SK-N-SH (cell line): Measurements from ENCODE around the gene FBXL12. TPM values are rescaled to one million over a fixed set of nuclear protein-coding genes. Genes with fewer than 3 reads are reported as not detected.
"Not testable (repeated sequence)": the region's sequence is repeated elsewhere in the genome, so short reads cannot be mapped to it uniquely, and the experiment has no call there.

Experiments
- CTCF ChIA-PET: fragments of 300-600, 350-600 bp; formaldehyde crosslinking; extraction: SDS; loops from one replicate; lab custom pipeline; 2021; lab: Yijun Ruan, JAX
- POLR2A ChIA-PET: fragments of 350-600 bp; sonication (Branson Sonifier 250); formaldehyde crosslinking; extraction: SDS; loops from one replicate; lab custom pipeline; 2020; ENCODE audit warnings: antibody characterized with exemption, inconsistent platforms; lab: Yijun Ruan, JAX
- DNase-seq: peaks from one replicate; pipeline ENCODE4 v3.0.0; 2012
- H2AFZ ChIP-seq: fragments of 200-600 bp; sonication (generic); 2 replicates; pipeline ENCODE4 v1.8.1; 2016; ENCODE audit warnings: antibody characterized with exemption, mild to moderate bottlenecking, low read depth
- H3F3A ChIP-seq: fragments of 200-600 bp; sonication (generic); replicated peaks from 2 replicates; pipeline ENCODE3; 2016; ENCODE audit warnings: antibody characterized with exemption, mild to moderate bottlenecking; ENCODE audit not compliant: insufficient read depth
- H3K27ac ChIP-seq, 2 experiments: fragments of 200-500 bp in 1 of 2; fragments of 200-600 bp in 1 of 2; sonication (Bioruptor generic) in 1 of 2; sonication (generic), shearing (Covaris generic) in 1 of 2; 2 replicates each; pipeline versions ENCODE4 v1.5.1 to v1.6.1; 2014 to 2016; ENCODE audit warnings: low read depth in 2 of 2, inconsistent platforms in 1 of 2, low read length in 1 of 2, mild to moderate bottlenecking in 1 of 2, mixed read lengths in 1 of 2
- H3K27me3 ChIP-seq: fragments of 200-600 bp; sonication (generic), shearing (Covaris generic); 2 replicates; pipeline ENCODE4 v1.6.1; 2016; ENCODE audit warnings: mixed run types; ENCODE audit not compliant: insufficient read depth
- H3K36me3 ChIP-seq, 2 experiments: fragments of 200-500 bp in 1 of 2; fragments of 200-600 bp in 1 of 2; sonication (Bioruptor generic) in 1 of 2; sonication (generic) in 1 of 2; replicated peaks in 1 of 2; 2 replicates each; pipeline versions ENCODE3 to v1.5.1; 2014 to 2016; ENCODE audit warnings: low read length in 1 of 2, mild to moderate bottlenecking in 1 of 2; ENCODE audit not compliant: insufficient read depth in 2 of 2, control insufficient read depth in 1 of 2
- H3K4me1 ChIP-seq, 2 experiments: fragments of 200-500 bp in 1 of 2; fragments of 200-600 bp in 1 of 2; sonication (Bioruptor generic) in 1 of 2; sonication (generic), shearing (Covaris generic) in 1 of 2; 2 replicates each; pipeline versions ENCODE4 v1.5.1 to v1.6.1; 2014 to 2016; ENCODE audit warnings: low read depth in 1 of 2, low read length in 1 of 2, mixed run types in 1 of 2; ENCODE audit not compliant: insufficient read depth in 2 of 2, control insufficient read depth in 1 of 2
- H3K4me2 ChIP-seq: fragments of 200-600 bp; sonication (generic), shearing (Covaris generic); 2 replicates; pipeline ENCODE4 v1.6.1; 2017; ENCODE audit warnings: mixed run types
- H3K4me3 ChIP-seq, 2 experiments: fragments of 200-500 bp in 1 of 2; fragments of 200-600 bp in 1 of 2; sonication (Bioruptor generic) in 1 of 2; sonication (generic), shearing (Covaris generic) in 1 of 2; 2 replicates each; pipeline versions ENCODE4 v1.5.1 to v1.8.1; 2014 to 2016; ENCODE audit warnings: low read depth in 2 of 2, inconsistent platforms in 1 of 2, low read length in 1 of 2, mild to moderate bottlenecking in 1 of 2, mixed read lengths in 1 of 2, moderate library complexity in 1 of 2
- H3K79me2 ChIP-seq: fragments of 200-600 bp; sonication (generic); 2 replicates; pipeline ENCODE4 v1.8.1; 2017; ENCODE audit warnings: mild to moderate bottlenecking; ENCODE audit not compliant: insufficient read depth
- H3K9ac ChIP-seq: fragments of 200-600 bp; sonication (generic); 2 replicates; pipeline ENCODE4 v1.6.1; 2017; ENCODE audit warnings: mixed run types
- H3K9me2 ChIP-seq: fragments of 200-600 bp; sonication (generic); 2 replicates; pipeline ENCODE4 v1.6.1; 2017; ENCODE audit warnings: mixed run types
- H3K9me3 ChIP-seq: fragments of 200-600 bp; sonication (generic); 2 replicates; pipeline ENCODE4 v1.6.1; 2017; ENCODE audit warnings: mixed run types, mild to moderate bottlenecking, moderate library complexity
- H4K20me1 ChIP-seq: fragments of 200-600 bp; sonication (generic); 2 replicates; pipeline ENCODE4 v1.6.1; 2017; ENCODE audit warnings: mild to moderate bottlenecking, mixed run types; ENCODE audit not compliant: insufficient read depth
- CTCF ChIP-seq: fragments of 200-600 bp; sonication (generic); IDR thresholded peaks from 2 replicates; pipeline ENCODE4 v1.6.1; 2017; ENCODE audit warnings: antibody characterized with exemption, mild to moderate bottlenecking, moderate library complexity
- GATA2 ChIP-seq: sonication (generic); formaldehyde crosslinking; IDR thresholded peaks from 2 replicates; pipeline ENCODE4 v1.5.0; 2020; ENCODE audit warnings: mild to moderate bottlenecking, missing genetic modification reagents
- JUND ChIP-seq: IDR thresholded peaks from 2 replicates; pipeline ENCODE4 v1.4.0; 2012
- MAX ChIP-seq: IDR thresholded peaks from 2 replicates; pipeline ENCODE4 v1.4.0; 2012; ENCODE audit warnings: low read depth
- NRF1 ChIP-seq: IDR thresholded peaks from 2 replicates; pipeline ENCODE4 v1.6.1; 2012; ENCODE audit warnings: low read depth, mild to moderate bottlenecking, low read length
- REST ChIP-seq: IDR thresholded peaks from 2 replicates; pipeline ENCODE4 v1.6.1; 2012; ENCODE audit warnings: mild to moderate bottlenecking, low read depth, low read length, moderate library complexity
- RFX5 ChIP-seq: IDR thresholded peaks from 2 replicates; pipeline ENCODE4 v1.6.1; 2012; ENCODE audit warnings: mild to moderate bottlenecking, improper control_type of control experiment, low read length
- USF2 ChIP-seq: fragments of 150-350 bp; IDR thresholded peaks from 2 replicates; pipeline ENCODE4 v1.6.1; 2017; ENCODE audit warnings: antibody characterized with exemption, low read length, low read depth, borderline replicate concordance
- YY1 ChIP-seq: IDR thresholded peaks from 2 replicates; pipeline ENCODE4 v1.4.0; 2012; ENCODE audit warnings: low read depth, mild to moderate bottlenecking
- whole genome bisulfite sequencing: methylation state at CpG from one replicate; pipeline ENCODE4 v1.1.6; 2017; ENCODE audit warnings: low lambda C conversion rate; 5-methylcytosine and 5-hydroxymethylcytosine counted together
- polyA plus RNA-seq, 3 experiments: library from polyadenylated mRNA; depleted of rRNA; stranded (reverse); fragments of >200 nt; gene quantifications; 2 replicates each; pipeline ENCODE4 v1.2.3, GENCODE V29; 2012

Gene FBXL12
- polyA plus RNA-seq, 1 of the 3 experiments (the other 2 are of a cell fraction), result 27.1 TPM

GRCh38 chr19:9789066-9789465 is 29.8 kb downstream of the FBXL12 start:
- no peaks in the 10 kb centered on the region for H4K20me1 ChIP-seq
- no peaks in the 10 kb centered on the region for H3F3A ChIP-seq
- no peaks in the 10 kb centered on the region for H3K27me3 ChIP-seq
- H3K27ac ChIP-seq, result no peak overlapping the region
- 87% methylated on average over 11 of the region's 11 CpGs for WGBS
- ChIA-PET CTCF (interaction anchor here (1.4 to 2.2 kb wide), 2 partner anchors 164 to 169 kb away, joined by 3 to 11 read pairs; no protein-coding TSS in a partner anchor), POLR2A (no interaction called here)
- TF ChIP-seq MAX (no peak), JUND (no peak), YY1 (no peak), CTCF (no peak), RFX5 (no peak), USF2 (no peak), GATA2 (CRISPR knock-in tag) (no peak), REST (no peak), NRF1 (no peak)
- no peak overlapping the region for H2AFZ ChIP-seq
- H3K9ac ChIP-seq, result no peak overlapping the region
- no peaks in the 10 kb centered on the region for H3K79me2 ChIP-seq
- H3K4me1 ChIP-seq, result peaks cover 4 to 7% of the 10 kb centered on the region in 2 experiments; a peak in 1 of 4 replicates
- DNase-seq, result no peak
- no peaks in the 10 kb centered on the region for H3K9me2 ChIP-seq
- no peak overlapping the region for H3K4me2 ChIP-seq
- H3K9me3 ChIP-seq, result no peaks in the 10 kb centered on the region
- H3K36me3 ChIP-seq, result no peaks in the 10 kb centered on the region
- no peak overlapping the region for H3K4me3 ChIP-seq

GRCh38 chr19:9788604-9789003 is 30.3 kb downstream of the FBXL12 start:
- H3K27me3 ChIP-seq, H3K9me2 ChIP-seq, H3K4me3 ChIP-seq, DNase-seq, H3K9ac ChIP-seq, H3K36me3 ChIP-seq, H3F3A ChIP-seq, POLR2A ChIA-PET, H3K27ac ChIP-seq, H3K4me2 ChIP-seq, H3K9me3 ChIP-seq, H4K20me1 ChIP-seq, H3K4me1 ChIP-seq, H3K79me2 ChIP-seq, H2AFZ ChIP-seq: not testable (repeated sequence)
- 90% methylated on average over 13 of the region's 13 CpGs for WGBS
- CTCF ChIA-PET, result interaction anchor here (1.4 to 2.2 kb wide), 2 partner anchors 163 to 169 kb away, joined by 3 to 11 read pairs; no protein-coding TSS in a partner anchor
